GM19467 (cell line): ENCODE results near the gene MRAS.

ENCODE experiments used
- ATAC-seq: cut with Tn5 transposase; IDR thresholded peaks from one replicate; pipeline ENCODE4 v1.9.1; 2021; ENCODE audit warnings: mild to moderate bottlenecking, moderate library complexity; ENCODE audit not compliant: unreplicated experiment

Gene MRAS

GRCh38 chr3:138338811-138339210, 9.6 kb upstream of the MRAS start:
- ATAC-seq = no peak

- no peak for ATAC-seq
Observed at GRCh38 chr3:138340511-138340910, 7.9 kb upstream of the MRAS start.

GRCh38 chr3:138344754-138345153, 3.6 kb upstream of the MRAS start:
- no peak for ATAC-seq

GRCh38 chr3:138348754-138349739, 668 bp downstream of the MRAS start:
- ATAC-seq = no peak

GRCh38 chr3:138349926-138350665, 1.7 kb downstream of the MRAS start:
- ATAC-seq = no peak

- no peak for ATAC-seq
Observed at GRCh38 chr3:138351151-138351550, 2.8 kb downstream of the MRAS start.

- ATAC-seq = no peak
Observed at GRCh38 chr3:138351916-138352550, 3.7 kb downstream of the MRAS start.

GRCh38 chr3:138354376-138354775, 6.0 kb downstream of the MRAS start:
- ATAC-seq = no peak

- ATAC-seq = no peak
Observed at GRCh38 chr3:138355071-138355470, 6.7 kb downstream of the MRAS start.

GRCh38 chr3:138356730-138357405, 8.5 kb downstream of the MRAS start:
- no peak for ATAC-seq

- no peak for ATAC-seq
Observed at GRCh38 chr3:138359148-138359918, 11.0 kb downstream of the MRAS start.

- no peak for ATAC-seq
Observed at GRCh38 chr3:138359919-138360868, 11.8 kb downstream of the MRAS start.

- no peak for ATAC-seq
Observed at GRCh38 chr3:138360869-138361525, 12.6 kb downstream of the MRAS start.

- no peak for ATAC-seq
Observed at GRCh38 chr3:138361561-138361971, 13.2 kb downstream of the MRAS start.

- ATAC-seq = no peak
Observed at GRCh38 chr3:138362538-138362937, 14.2 kb downstream of the MRAS start.

- no peak for ATAC-seq
Observed at GRCh38 chr3:138363322-138363721, 14.9 kb downstream of the MRAS start.

GRCh38 chr3:138364356-138365252, 16.2 kb downstream of the MRAS start:
- no peak for ATAC-seq

GRCh38 chr3:138365253-138365555, 16.8 kb downstream of the MRAS start:
- ATAC-seq = no peak
